Activated CD4-positive, alpha-beta T cell treated with anti-CD3 and anti-CD28 coated beads, Interleukin-2, Interleukin-4, amounts not matched to agents 100 ng/mL and 50 ng/mL, durations not matched to agents 16 hours and 8 hours (primary cell): Measurements from ENCODE around the gene MUC20.

Experiments
- DNase-seq: peaks from one replicate; pipeline ENCODE4 v3.0.0-alpha.2; 2020; ENCODE audit warnings: low spot score

The MUC20 gene

GRCh38 chr3:195755791-195756676 lies 35.3 kb downstream of the MUC20 start:
- peak; percentile 21 for DNase-seq

- no peak for DNase-seq
These were observed 36.6 kb downstream of the MUC20 start for GRCh38 chr3:195757438-195757770.

- no peak for DNase-seq
These were observed 37.0 kb downstream of the MUC20 start for GRCh38 chr3:195757827-195758226.

GRCh38 chr3:195758721-195759353 lies 38.1 kb downstream of the MUC20 start:
- DNase-seq: no peak

- DNase-seq: no peak
These were observed 39.8 kb downstream of the MUC20 start for GRCh38 chr3:195760345-195761122.

- no peak for DNase-seq
These were observed 40.4 kb downstream of the MUC20 start for GRCh38 chr3:195761123-195761566.

- no peak for DNase-seq
These were observed 40.9 kb downstream of the MUC20 start for GRCh38 chr3:195761567-195762248.

GRCh38 chr3:195762249-195762585 lies 41.4 kb downstream of the MUC20 start:
- DNase-seq: no peak

GRCh38 chr3:195762611-195763010 lies 41.8 kb downstream of the MUC20 start:
- DNase-seq: no peak

- DNase-seq: no peak
These were observed 42.5 kb downstream of the MUC20 start for GRCh38 chr3:195763076-195763830.

GRCh38 chr3:195763843-195764825 lies 43.4 kb downstream of the MUC20 start:
- DNase-seq: no peak

GRCh38 chr3:195764961-195765706 lies 44.4 kb downstream of the MUC20 start:
- DNase-seq: no peak

- no peak for DNase-seq
These were observed 45.9 kb downstream of the MUC20 start for GRCh38 chr3:195766671-195767070.

- DNase-seq: no peak
These were observed 47.0 kb downstream of the MUC20 start for GRCh38 chr3:195767792-195768191.

GRCh38 chr3:195768414-195768813 lies 47.6 kb downstream of the MUC20 start:
- no peak for DNase-seq

GRCh38 chr3:195768831-195769303 lies 48.1 kb downstream of the MUC20 start:
- no peak for DNase-seq

- DNase-seq: no peak
These were observed 48.8 kb downstream of the MUC20 start for GRCh38 chr3:195769551-195769950.

- no peak for DNase-seq
These were observed 49.5 kb downstream of the MUC20 start for GRCh38 chr3:195770081-195770840.
